Activated effector memory CD4-positive, alpha-beta T cell treated with Interleukin-2 at 50 U/mL for 16 hours (primary cell): ENCODE measurements around the gene PRSS16.
"Not testable (repeated sequence)": the region's sequence is repeated elsewhere in the genome, so short reads cannot be mapped to it uniquely, and the experiment has no call there.

ENCODE experiments used
- DNase-seq: peaks from one replicate; pipeline ENCODE4 v3.0.0-alpha.2; 2020

The PRSS16 gene, protein sequence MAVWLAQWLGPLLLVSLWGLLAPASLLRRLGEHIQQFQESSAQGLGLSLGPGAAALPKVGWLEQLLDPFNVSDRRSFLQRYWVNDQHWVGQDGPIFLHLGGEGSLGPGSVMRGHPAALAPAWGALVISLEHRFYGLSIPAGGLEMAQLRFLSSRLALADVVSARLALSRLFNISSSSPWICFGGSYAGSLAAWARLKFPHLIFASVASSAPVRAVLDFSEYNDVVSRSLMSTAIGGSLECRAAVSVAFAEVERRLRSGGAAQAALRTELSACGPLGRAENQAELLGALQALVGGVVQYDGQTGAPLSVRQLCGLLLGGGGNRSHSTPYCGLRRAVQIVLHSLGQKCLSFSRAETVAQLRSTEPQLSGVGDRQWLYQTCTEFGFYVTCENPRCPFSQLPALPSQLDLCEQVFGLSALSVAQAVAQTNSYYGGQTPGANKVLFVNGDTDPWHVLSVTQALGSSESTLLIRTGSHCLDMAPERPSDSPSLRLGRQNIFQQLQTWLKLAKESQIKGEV

GRCh38 chr6:27247133-27247836 lies at the start of gene PRSS16:
TSS of gene PRSS16 (plus strand) at chr6:27247701. CDS start at chr6:27247738, 37 bp downstream.
- no peak for DNase-seq

DNA sequence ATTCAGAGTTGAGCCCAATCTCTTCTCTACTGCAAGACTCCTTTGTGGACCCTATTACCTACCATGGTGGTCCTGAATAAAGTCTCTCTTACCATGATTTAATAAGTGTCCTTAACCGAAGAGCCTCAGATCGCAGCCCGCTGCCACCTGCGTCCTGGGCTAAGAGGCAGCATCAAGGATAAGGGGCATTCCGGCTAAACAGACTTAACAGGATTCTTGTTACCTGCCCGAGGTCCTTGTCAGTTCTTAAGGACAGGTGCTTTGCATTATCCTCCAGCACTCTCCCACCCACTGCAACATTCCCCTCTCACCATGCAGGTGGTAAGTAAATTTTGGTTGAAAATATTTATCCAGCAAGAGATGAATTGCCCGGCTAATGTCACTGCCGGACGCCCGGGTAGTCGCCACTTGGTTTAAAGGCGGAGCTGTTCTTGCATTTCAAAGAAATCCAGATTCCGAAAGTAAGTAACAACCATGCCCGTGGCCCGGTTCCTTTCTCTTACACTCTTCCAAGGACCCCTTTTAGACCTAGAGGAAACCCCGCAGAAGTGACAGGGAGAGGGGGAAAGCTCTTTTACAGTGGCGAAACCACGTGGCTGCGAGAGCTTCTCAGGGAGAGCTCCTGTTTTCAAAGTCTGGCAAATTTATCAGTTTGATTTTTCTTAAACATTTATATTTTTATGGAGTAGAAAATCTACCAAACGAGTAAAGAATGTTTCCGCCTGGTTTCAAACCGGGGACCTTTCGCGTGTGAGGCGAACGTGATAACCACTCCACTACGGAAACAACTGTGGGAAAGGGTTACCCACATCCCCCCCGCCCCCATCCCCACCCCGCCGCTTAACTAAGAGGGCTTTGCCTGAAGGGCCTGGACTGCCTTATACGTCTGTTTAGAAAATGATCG lies 41.9 kb upstream of the PRSS16 start:
- DNase-seq, result peak; percentile 10

GRCh38 chr6:27206806-27207205 lies 40.7 kb upstream of the PRSS16 start:
- no peak for DNase-seq

- no peak for DNase-seq
These were observed 39.5 kb upstream of the PRSS16 start for GRCh38 chr6:27208042-27208441.

GRCh38 chr6:27209196-27209595 lies 38.3 kb upstream of the PRSS16 start:
- DNase-seq, result no peak

- DNase-seq, result no peak
These were observed 37.7 kb upstream of the PRSS16 start for GRCh38 chr6:27209659-27210269.

- DNase-seq, result not testable (repeated sequence)
These were observed 34.4 kb upstream of the PRSS16 start for GRCh38 chr6:27213091-27213517.

DNA sequence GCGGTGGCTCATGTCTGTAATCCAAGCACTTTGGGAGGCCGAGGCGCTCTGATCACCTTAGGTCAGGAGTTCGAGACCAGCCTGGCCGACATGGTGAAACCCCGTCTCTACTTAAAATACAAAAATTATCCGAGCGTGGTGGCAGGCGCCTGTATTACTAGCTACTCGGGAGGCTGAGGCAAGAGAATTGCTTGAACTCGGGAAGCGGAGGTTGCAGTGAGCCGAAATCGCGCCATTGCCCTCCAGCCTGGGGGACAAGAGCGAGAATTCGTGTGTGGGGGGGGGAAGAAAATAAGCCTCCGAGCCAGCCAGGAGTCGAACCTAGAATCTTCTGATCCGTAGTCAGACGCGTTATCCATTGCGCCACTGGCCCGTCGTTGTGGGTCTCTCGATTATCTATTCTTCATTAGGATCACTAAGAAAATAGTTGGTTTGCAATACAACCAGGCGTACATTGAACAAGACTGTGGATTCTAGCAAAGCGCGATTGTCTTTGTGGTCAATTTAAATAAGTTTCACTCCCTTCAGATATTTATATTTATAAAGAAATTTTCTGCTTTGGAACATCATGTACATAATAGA lies 33.9 kb upstream of the PRSS16 start:
- DNase-seq, result no peak

DNA sequence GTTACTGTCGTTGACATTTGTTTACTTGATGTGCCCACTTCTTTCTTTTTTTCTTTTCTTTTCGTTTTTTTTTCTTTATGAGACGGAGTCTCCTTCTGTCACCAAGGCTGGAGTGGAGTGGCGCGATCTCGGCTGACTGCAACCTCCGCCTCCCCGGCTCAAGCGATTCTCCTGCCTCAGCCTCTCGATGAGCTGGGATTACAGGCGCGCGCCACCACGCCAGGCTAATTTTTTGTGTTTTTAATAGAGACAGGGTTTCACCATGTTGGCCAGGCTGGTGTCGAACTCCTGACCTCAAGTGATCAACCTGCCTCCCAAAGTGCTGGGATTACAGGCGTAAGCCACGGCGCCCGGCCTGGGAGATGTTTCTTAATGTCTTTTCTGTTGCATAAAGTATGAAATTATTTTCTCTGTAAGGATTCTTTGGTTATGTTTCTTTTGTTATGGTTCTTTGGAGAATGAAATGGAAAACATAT lies 33.3 kb upstream of the PRSS16 start:
- no peak for DNase-seq

DNA sequence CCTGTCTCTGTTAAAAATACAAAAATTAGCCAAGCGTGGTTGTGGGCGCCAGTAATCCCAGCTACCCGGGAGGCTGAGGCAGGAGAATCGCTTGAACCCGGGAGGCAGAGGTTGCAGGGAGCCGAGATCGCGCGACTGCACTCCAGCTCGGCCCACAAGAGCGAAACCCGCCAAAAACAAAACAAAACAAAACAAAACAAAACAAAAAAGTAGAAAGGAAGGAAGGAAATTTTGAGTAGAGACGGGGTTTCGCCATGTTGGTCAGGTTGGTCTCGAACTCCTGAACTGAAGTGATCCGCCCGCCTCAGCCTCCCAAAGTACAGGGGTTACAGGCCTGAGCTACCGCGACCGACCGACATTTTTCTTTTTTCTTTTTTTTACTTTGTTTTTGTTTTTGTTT lies 30.6 kb upstream of the PRSS16 start:
- no peak for DNase-seq

GRCh38 chr6:27222971-27223370 lies 24.5 kb upstream of the PRSS16 start:
- not testable (repeated sequence) for DNase-seq

- DNase-seq, result no peak
These were observed 22.8 kb upstream of the PRSS16 start for GRCh38 chr6:27224729-27225128.

GRCh38 chr6:27228963-27229477 lies 18.5 kb upstream of the PRSS16 start:
- DNase-seq, result no peak

DNA sequence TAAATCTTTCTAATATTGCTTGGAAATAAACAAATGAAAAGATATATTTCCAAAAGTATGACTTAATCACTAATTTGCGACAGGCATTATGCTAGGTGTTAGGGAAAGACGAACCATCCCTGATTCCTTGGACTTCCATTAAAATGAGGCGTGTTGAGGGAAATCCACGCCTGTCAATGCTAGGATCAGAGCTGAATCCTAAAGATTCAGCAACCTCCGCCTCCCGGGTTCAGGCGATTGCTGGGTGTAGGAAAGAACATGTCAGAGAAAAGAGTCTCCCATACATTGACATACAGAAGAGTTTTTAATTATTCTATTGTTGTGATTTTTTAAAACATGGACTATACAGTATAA lies 16.8 kb upstream of the PRSS16 start:
- DNase-seq, result no peak

DNA sequence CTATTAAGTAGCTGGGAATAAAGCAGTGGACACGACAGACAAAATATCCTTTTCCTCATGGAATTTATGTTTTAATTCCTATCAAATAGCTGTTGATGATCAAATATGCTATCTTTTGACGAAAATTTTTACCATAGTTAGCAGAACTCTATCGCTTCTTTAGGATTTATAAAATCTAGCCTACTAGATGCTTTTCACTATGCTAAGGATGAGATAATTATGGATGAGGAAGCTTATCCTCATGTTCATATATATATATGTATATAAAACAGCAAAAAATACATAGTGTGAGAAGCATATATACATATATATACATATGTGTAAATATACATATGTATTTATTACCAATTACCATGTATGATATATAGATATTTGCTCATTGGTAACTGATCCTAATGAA lies 12.9 kb upstream of the PRSS16 start:
- DNase-seq, result no peak

DNA sequence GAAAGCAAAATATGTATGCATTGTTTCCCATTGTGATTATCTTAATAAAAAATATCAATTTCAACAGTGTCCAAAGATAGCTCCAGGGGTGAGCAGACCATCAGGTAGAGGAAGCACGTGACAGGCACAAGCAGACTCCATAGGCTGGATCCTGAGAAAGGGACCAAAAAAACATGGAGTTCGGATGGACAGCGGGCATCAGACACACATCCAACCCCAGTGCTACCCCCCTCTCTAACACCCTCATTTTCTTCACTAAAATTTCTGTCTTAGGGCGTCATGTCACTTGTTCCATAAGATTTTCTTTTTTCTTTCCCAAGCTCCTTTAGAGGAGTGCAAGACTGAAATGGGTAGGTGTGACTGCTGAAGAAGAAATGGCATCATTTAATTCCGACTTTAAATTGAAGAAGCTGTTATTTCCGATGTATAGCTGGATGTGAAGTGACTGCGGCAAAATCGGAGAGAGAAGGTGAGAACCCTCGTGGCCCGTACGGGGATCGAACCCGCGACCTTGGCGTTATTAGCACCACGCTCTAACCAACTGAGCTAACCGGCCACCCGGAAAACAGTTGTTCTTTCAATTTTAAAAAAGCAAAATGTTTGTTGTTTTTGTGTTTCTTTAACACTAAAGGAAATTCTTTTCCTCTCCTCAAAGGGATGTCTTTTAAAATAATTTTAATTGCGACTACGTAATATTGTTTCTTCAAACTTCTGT lies 10.3 kb upstream of the PRSS16 start:
- no peak for DNase-seq

DNA sequence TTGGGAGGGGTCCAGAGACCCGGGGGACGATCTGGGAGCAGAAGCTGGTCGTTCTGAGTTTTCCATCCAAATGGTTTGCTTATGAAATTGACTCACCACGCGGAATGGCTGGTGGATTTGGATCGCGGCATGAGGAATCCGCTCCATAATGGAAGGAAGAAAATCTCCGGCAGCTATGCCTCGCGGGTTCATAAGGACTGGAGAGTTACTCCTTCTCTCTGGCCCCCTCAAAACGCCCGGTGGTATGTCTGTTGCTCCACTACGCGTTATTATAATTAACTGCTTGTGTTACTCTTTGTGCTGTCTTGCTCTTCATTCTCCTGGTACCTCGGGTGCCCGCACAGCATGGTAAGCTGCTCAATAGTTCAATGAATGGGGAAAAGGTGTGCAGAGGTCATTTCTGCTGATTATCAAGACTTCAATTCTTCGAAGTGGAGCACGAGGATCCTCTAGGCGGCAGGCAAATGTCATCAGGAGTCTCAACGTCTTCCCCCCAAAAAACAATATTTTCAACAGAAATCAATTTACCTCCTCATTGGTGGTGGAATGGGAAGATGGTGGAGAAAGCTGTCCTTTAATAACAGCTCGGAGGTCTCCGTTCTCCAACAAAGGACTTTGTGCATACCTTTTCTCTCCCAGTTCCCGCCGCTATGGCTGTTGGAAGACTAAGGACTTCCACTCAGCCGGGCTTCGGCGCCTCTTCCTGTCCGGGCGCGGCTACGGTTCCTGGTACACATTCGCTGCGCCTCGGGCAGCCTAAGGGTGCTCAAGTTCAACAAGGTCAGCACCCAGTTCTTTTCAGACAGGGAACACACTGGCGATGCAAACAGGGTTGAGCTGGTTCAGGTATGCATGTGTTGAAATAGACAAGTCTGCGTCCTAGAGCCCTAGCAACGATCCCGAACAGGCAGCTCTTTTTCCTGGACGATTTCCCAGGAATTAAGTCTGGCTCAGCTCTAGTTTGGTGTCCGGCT lies 9.2 kb upstream of the PRSS16 start:
- no peak for DNase-seq

GRCh38 chr6:27239258-27239657 lies 8.2 kb upstream of the PRSS16 start:
- no peak for DNase-seq

GRCh38 chr6:27241443-27241842 lies 6.1 kb upstream of the PRSS16 start:
- DNase-seq, result no peak
